CD4-positive, alpha-beta T cell treated with Interleukin-4 for 1 hour (primary cell): ENCODE results near the gene SANBR.

Source experiments
- DNase-seq, 2 donors: peaks; one replicate each; pipeline ENCODE4 v3.0.0-alpha.2; 2020 to 2022

SANBR gene

DNA sequence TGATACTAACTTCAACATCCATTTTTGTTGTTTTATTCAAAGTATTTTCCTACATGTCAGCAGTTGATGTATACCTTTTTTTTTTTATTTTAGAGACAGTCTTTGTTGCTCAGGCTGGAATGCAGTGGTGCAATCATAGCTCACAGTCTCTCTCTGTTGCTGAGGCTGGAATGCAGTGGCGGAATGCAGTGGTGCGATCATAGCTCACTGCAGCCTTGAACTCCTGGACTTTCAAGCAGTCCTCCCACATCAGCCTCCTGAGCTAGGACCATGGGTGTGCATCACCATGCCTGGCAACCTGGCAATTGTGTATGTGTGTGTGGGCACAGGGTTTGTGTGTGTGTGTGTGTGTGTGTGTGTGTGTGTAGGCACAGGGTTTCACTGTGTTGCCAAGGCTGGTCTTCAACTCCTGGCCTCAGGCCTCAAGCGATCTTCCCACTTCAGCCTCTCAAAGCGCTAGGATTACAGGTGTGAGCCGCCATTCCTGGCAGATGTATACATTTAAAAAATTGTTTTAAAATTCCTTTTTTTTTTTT lies 24.8 kb downstream of the SANBR start:
- DNase-seq, result no peak

DNA sequence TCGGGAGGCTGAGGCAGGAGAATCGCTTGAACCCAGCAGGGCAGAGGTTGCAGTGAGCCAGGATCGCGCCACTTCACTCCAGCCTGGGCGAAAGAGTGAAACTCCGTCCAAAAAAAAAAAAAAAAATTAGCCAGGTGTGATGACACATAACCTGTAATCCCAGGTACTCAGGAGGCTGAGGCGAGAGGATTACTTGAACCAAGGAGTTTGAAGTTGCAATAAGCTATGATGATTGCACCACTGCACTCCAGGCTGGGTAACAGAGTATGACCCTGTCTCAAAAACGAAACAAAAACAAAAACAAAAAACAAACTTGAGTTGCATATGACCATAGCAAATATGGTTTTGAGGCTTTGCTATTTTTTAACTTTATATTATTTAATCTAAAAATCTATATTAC lies 25.8 kb downstream of the SANBR start:
- DNase-seq, result no peak

DNA sequence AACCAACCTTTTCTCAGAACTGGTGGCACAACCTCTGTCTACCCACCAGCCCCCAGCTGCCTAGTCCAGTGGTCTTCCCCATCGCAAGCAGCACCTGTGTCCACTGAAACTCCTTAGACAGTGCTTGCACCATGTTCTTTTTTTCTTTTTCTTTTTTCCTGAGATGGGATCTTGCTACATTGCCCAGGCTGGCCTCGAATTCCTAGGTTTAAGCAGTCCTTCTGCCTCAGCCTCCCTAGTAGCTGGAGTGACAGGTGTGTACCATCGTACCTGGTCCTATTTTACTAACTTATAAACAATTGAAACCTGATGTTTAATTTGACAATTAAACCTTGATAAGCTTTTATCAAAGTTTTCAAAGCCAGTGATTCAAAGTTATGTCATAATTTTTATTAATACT lies 30.8 kb downstream of the SANBR start:
- no peak for DNase-seq

GRCh38 chr2:61100801-61101200 lies 35.1 kb downstream of the SANBR start:
- DNase-seq, result no peak

DNA sequence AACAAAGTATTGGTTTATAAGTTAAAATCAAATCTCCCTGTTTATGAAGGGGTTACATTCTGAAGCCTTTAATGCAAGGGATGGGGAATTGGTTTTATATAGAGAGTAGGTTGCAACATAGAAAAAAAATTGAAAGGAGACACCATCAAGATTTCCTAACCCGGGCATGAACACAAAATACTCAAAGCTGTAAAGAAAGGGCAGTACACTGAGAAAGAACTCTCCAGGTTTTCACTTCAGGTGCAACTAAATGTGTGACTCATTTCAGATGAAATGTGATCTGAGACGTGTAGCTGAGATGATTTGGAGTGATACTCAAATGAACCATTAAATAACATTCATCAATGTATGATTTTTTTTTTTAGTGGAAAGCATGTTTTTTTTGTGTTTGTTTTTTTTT lies 43.6 kb downstream of the SANBR start:
- DNase-seq, result no peak

GRCh38 chr2:61111708-61112107 lies 46.0 kb downstream of the SANBR start:
- no peak for DNase-seq

GRCh38 chr2:61114147-61114546 lies 48.5 kb downstream of the SANBR start:
- no peak for DNase-seq
